GM12891 (cell line): ENCODE measurements around the gene TAS1R3.

Experiments used
- DNase-seq: peaks from one replicate; pipeline ENCODE4 v3.0.0; 2011; ENCODE audit warnings: low spot score; ENCODE audit not compliant: insufficient read length
- FAIRE-seq: peaks from 2 replicates; lab custom pipeline; 2011; peaks lifted over from hg19 to GRCh38; lab: Jason Lieb, UNC
- PAX5 ChIP-seq: IDR thresholded peaks from 2 replicates; pipeline ENCODE4 v1.6.1; 2011; ENCODE audit warnings: low read length, moderate library complexity, mild to moderate bottlenecking; ENCODE audit not compliant: insufficient read depth, severe bottlenecking
- POLR2A ChIP-seq: IDR thresholded peaks from 2 replicates; pipeline ENCODE4 v1.6.1; 2011; ENCODE audit warnings: low read depth, low read length, control low read depth
- POLR2AphosphoS5 ChIP-seq: IDR thresholded peaks from 2 replicates; pipeline ENCODE4 v1.6.1; 2011; ENCODE audit warnings: low read depth, low read length, control low read depth
- POU2F2 ChIP-seq: IDR thresholded peaks from 2 replicates; pipeline ENCODE4 v1.6.1; 2011; ENCODE audit warnings: low read depth, mild to moderate bottlenecking, control low read depth, low read length, moderate library complexity
- SPI1 ChIP-seq: IDR thresholded peaks from 2 replicates; pipeline ENCODE4 v1.6.1; 2011; ENCODE audit warnings: low read depth, low read length, control low read depth
- TAF1 ChIP-seq: IDR thresholded peaks from 2 replicates; pipeline ENCODE4 v1.6.1; 2011; ENCODE audit warnings: low read depth, low read length, control low read depth

TAS1R3 gene

GRCh38 chr1:1324084-1324523 is 7.0 kb upstream of the TAS1R3 start:
- FAIRE-seq (no peak), DNase-seq (no peak)
- no peak for TF ChIP-seq POU2F2
- no peak for TF ChIP-seq POLR2AphosphoS5

- DNase-seq (peak; percentile 100), FAIRE-seq (peak; percentile 97)
- TF ChIP-seq SPI1 = no peak
- TF ChIP-seq TAF1 = peak; percentile 33; the same call in 1 of the 2 replicates
- TF ChIP-seq POU2F2 = no peak
- TF ChIP-seq POLR2A = peak; percentile 60
- TF ChIP-seq PAX5 = no peak
- 0 out of 2 replicates have a peak, but pooled peaks have one; percentile 59 for TF ChIP-seq POLR2AphosphoS5
These were observed 6.4 kb upstream of the TAS1R3 start, which contains the start of the genes CPTP and INTS11 for GRCh38 chr1:1324524-1325287. Gene CPTP (plus strand): TSS chr1:1324802. CDS start chr1:1326911, 2,109 bp downstream. Gene INTS11 (minus strand): TSS chr1:1324660. CDS start chr1:1324608, 52 bp downstream.

GRCh38 chr1:1325288-1326074 is 5.6 kb upstream of the TAS1R3 start:
- FAIRE-seq = peak; percentile 52
- TF ChIP-seq POU2F2 (no peak), POLR2AphosphoS5 (no peak), SPI1 (no peak), PAX5 (no peak), POLR2A (no peak), TAF1 (no peak)
- DNase-seq = no peak

- no peak for FAIRE-seq
- no peak for TF ChIP-seq POU2F2
- TF ChIP-seq POLR2AphosphoS5 = no peak
- TF ChIP-seq TAF1 = no peak
- no peak for TF ChIP-seq PAX5
- DNase-seq = no peak
These were observed 4.9 kb upstream of the TAS1R3 start for GRCh38 chr1:1326075-1326605.

- FAIRE-seq (no peak), DNase-seq (no peak)
- TF ChIP-seq SPI1 = no peak
- TF ChIP-seq TAF1 = no peak
- no peak for TF ChIP-seq PAX5
These were observed 3.8 kb upstream of the TAS1R3 start for GRCh38 chr1:1327291-1327690.

- DNase-seq = no peak
- TF ChIP-seq POLR2A (no peak), PAX5 (no peak), TAF1 (no peak), POLR2AphosphoS5 (no peak), POU2F2 (no peak)
- FAIRE-seq = no peak
These were observed 2.8 kb upstream of the TAS1R3 start for GRCh38 chr1:1328254-1328653.

GRCh38 chr1:1329304-1330210 is 1.5 kb upstream of the TAS1R3 start:
- DNase-seq (no peak), FAIRE-seq (peak; percentile 94)
- TF ChIP-seq POLR2A (peak; percentile 75), TAF1 (no peak), SPI1 (no peak), POU2F2 (no peak), PAX5 (no peak), POLR2AphosphoS5 (peak; percentile 47; the same call in 1 of the 2 replicates)

- TF ChIP-seq POLR2AphosphoS5 = no peak
- TF ChIP-seq POU2F2 = no peak
- no peak for TF ChIP-seq SPI1
- no peak for TF ChIP-seq PAX5
- TF ChIP-seq TAF1 = no peak
- no peak for TF ChIP-seq POLR2A
- FAIRE-seq (no peak), DNase-seq (no peak)
These were observed 563 bp upstream of the TAS1R3 start for GRCh38 chr1:1330366-1331067.
